ENCODE measurements around the gene OR5H14.

GRCh38 chr3:98182196-98182595, 34.9 kb downstream of the OR5H14 start:
- TF ChIP-seq RCOR1 (IDR thresholded peaks at IDR 0.05; ENCODE audit: low read length) (no peak), CTCF (IDR thresholded peaks at IDR 0.05) (no peak), POLR2AphosphoS5 (IDR thresholded peaks at IDR 0.05; ENCODE audit: low read depth, low read length) (no peak), FOXM1 (IDR thresholded peaks at IDR 0.05; ENCODE audit: low read depth) (no peak), MXI1 (IDR thresholded peaks at IDR 0.05; ENCODE audit: low read depth, low read length) (no peak), ZBTB33 (IDR thresholded peaks at IDR 0.05; ENCODE audit: borderline replicate concordance, low read depth) (no peak), REST (IDR thresholded peaks at IDR 0.05; ENCODE audit: low read depth, low read length) (no peak), JUND (IDR thresholded peaks at IDR 0.05) (no peak), EP300 (IDR thresholded peaks at IDR 0.05; ENCODE audit: borderline replicate concordance in 1 of 2, low read depth in 1 of 2, low read length in 1 of 2) (no peak), NFIC (IDR thresholded peaks at IDR 0.05; ENCODE audit: borderline replicate concordance) (no peak), RFX5 (IDR thresholded peaks at IDR 0.05; ENCODE audit: low read length) (no peak), SMC3 (IDR thresholded peaks at IDR 0.05; ENCODE audit: low read depth, low read length) (no peak)

Measured in SK-N-SH (cell line).